CD4-positive, alpha-beta T cell treated with Interleukin-4 for 4 hours (primary cell): Measurements from ENCODE around the gene CSNK2B.
"Not testable (repeated sequence)": the region's sequence is repeated elsewhere in the genome, so short reads cannot be mapped to it uniquely, and the experiment has no call there.

ENCODE experiments used
- DNase-seq: peaks from one replicate; pipeline ENCODE4 v3.0.0-alpha.2; 2020

Gene CSNK2B

GRCh38 chr6:31691078-31691463 lies 25.2 kb downstream of the CSNK2B start:
- no peak for DNase-seq

- no peak for DNase-seq
Observed at GRCh38 chr6:31691564-31692108, 25.8 kb downstream of the CSNK2B start.

GRCh38 chr6:31692353-31692752 lies 26.5 kb downstream of the CSNK2B start:
- no peak for DNase-seq

GRCh38 chr6:31692886-31693285 lies 27.0 kb downstream of the CSNK2B start:
- no peak for DNase-seq

- no peak for DNase-seq
Observed at GRCh38 chr6:31693535-31693934, 27.7 kb downstream of the CSNK2B start.

GRCh38 chr6:31697555-31697954 lies 31.7 kb downstream of the CSNK2B start:
- peak; percentile 27 for DNase-seq

- no peak for DNase-seq
Observed at GRCh38 chr6:31700740-31701401, 35.0 kb downstream of the CSNK2B start.

GRCh38 chr6:31701666-31702404 lies 36.0 kb downstream of the CSNK2B start:
- DNase-seq, result no peak

- DNase-seq, result peak; percentile 17
Observed at GRCh38 chr6:31702405-31702818, 36.5 kb downstream of the CSNK2B start.

- DNase-seq, result peak; percentile 98
Observed at GRCh38 chr6:31702819-31703716, 37.2 kb downstream of the CSNK2B start, which contains the start of gene ABHD16A. TSS of gene ABHD16A (minus strand) at chr6:31703324. CDS start at chr6:31703281, 43 bp downstream.

GRCh38 chr6:31705931-31706330 lies 40.1 kb downstream of the CSNK2B start:
- DNase-seq, result no peak

GRCh38 chr6:31706599-31706998 lies 40.7 kb downstream of the CSNK2B start, which contains the start of gene LY6G6F:
TSS of gene LY6G6F (plus strand) at chr6:31706866. CDS start at chr6:31706907, 41 bp downstream.
- no peak for DNase-seq

- DNase-seq, result no peak
Observed at GRCh38 chr6:31707701-31708100, 41.8 kb downstream of the CSNK2B start.

- DNase-seq, result no peak
Observed at GRCh38 chr6:31708224-31708623, 42.3 kb downstream of the CSNK2B start.

GRCh38 chr6:31709157-31709556 lies 43.3 kb downstream of the CSNK2B start:
- DNase-seq, result not testable (repeated sequence)

GRCh38 chr6:31710523-31711219 lies 44.8 kb downstream of the CSNK2B start:
- no peak for DNase-seq

- no peak for DNase-seq
Observed at GRCh38 chr6:31711233-31711632, 45.4 kb downstream of the CSNK2B start.

- DNase-seq, result peak; percentile 9
Observed at GRCh38 chr6:31712296-31712695, 46.4 kb downstream of the CSNK2B start.

GRCh38 chr6:31713465-31713864 lies 47.6 kb downstream of the CSNK2B start:
- no peak for DNase-seq

GRCh38 chr6:31713991-31714684 lies 48.3 kb downstream of the CSNK2B start:
- DNase-seq, result no peak
